ENCODE data around the gene TLN1. TPM values are rescaled to one million over a fixed set of nuclear protein-coding genes. Genes with fewer than 3 reads are reported as not detected.
A peak's percentile ranks its signal among the peaks of the same experiment; 100 is the strongest.

TLN1 gene
- total RNA-seq, 1 donor from 2014 or later, result 114 TPM

DNA sequence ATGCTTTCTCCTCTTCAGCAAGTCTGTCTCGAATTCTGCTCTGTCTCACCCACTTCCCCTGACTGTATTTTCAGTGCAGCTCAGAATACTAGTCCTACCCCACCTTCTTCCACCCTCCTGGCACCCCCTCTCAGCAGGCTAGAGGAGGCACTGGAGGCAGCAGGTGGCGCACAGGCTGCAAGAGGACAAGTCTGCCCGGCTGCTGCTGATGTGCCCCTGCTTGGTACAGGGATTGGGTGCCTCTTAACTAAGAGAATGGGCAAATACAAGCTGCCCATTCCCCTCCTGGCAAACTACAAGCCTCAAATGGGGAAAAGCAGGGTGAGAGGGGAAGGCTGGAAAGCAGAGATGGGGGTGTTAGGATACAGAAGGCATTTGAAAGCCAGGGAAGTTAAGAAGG lies 5.1 kb downstream of the TLN1 start:
- DNase-seq (ENCODE audit: low read depth), result no peak
- TF ChIP-seq CTCF (conservative IDR thresholded peaks at IDR 0.05; ENCODE audit: low read depth, low read length), result peak; percentile 51

DNA sequence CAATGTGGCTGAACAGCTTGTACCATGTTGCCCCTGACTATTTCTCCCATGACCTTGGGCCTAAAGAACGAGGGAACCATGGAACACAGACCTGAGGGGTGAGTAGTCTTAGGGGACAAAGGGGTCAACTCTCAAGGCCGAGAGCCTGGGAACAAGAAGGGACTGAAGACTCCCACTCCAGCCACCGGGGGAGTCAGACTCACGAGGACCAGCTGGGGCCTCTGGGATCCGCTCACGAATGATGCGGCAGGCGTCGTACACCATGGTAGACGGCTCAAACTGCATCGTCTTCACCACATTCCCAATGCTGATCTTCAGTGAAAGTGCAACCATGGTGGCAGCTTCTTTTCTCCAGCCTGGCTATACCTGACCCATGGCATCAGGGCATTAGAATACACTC lies 6.6 kb downstream of the TLN1 start:
- no peak for DNase-seq (ENCODE audit: low read depth)
- no peak for TF ChIP-seq CTCF (conservative IDR thresholded peaks at IDR 0.05; ENCODE audit: low read depth, low read length)
- no peak overlapping the region for H3K4me3 ChIP-seq (ENCODE audit: low read depth, low read length)

More for the DNA sequence above, 5.1 kb downstream of the TLN1 start:
- H3K4me3 ChIP-seq (ENCODE audit: low read depth, low read length), result no peak overlapping the region

- DNase-seq (ENCODE audit: low read depth), result no peak
- H3K4me3 ChIP-seq (ENCODE audit: low read depth, low read length), result no peak overlapping the region
- TF ChIP-seq CTCF (conservative IDR thresholded peaks at IDR 0.05; ENCODE audit: low read depth, low read length), result no peak
Measured at GRCh38 chr9:35723908-35724307, 8.1 kb downstream of the TLN1 start.

GRCh38 chr9:35723426-35723825 lies 8.6 kb downstream of the TLN1 start:
- no peak for DNase-seq (ENCODE audit: low read depth)
- TF ChIP-seq CTCF (conservative IDR thresholded peaks at IDR 0.05; ENCODE audit: low read depth, low read length), result no peak

GRCh38 chr9:35719546-35719945 lies 12.4 kb downstream of the TLN1 start:
- no peak for DNase-seq (ENCODE audit: low read depth)
- TF ChIP-seq CTCF (conservative IDR thresholded peaks at IDR 0.05; ENCODE audit: low read depth, low read length), result no peak
- no peak overlapping the region for H3K4me3 ChIP-seq (ENCODE audit: low read depth, low read length)

More at GRCh38 chr9:35723426-35723825, 8.6 kb downstream of the TLN1 start:
- H3K4me3 ChIP-seq (ENCODE audit: low read depth, low read length), result no peak overlapping the region

GRCh38 chr9:35718721-35719511 lies 13.1 kb downstream of the TLN1 start:
- no peak for TF ChIP-seq CTCF (conservative IDR thresholded peaks at IDR 0.05; ENCODE audit: low read depth, low read length)
- DNase-seq (ENCODE audit: low read depth), result no peak
- H3K4me3 ChIP-seq (ENCODE audit: low read depth, low read length), result no peak overlapping the region

All from epithelial cell of proximal tubule (primary cell).